ENCODE results near the gene VIT. TPM values are rescaled to one million over a fixed set of nuclear protein-coding genes. Genes with fewer than 3 reads are reported as not detected.

VIT gene, protein sequence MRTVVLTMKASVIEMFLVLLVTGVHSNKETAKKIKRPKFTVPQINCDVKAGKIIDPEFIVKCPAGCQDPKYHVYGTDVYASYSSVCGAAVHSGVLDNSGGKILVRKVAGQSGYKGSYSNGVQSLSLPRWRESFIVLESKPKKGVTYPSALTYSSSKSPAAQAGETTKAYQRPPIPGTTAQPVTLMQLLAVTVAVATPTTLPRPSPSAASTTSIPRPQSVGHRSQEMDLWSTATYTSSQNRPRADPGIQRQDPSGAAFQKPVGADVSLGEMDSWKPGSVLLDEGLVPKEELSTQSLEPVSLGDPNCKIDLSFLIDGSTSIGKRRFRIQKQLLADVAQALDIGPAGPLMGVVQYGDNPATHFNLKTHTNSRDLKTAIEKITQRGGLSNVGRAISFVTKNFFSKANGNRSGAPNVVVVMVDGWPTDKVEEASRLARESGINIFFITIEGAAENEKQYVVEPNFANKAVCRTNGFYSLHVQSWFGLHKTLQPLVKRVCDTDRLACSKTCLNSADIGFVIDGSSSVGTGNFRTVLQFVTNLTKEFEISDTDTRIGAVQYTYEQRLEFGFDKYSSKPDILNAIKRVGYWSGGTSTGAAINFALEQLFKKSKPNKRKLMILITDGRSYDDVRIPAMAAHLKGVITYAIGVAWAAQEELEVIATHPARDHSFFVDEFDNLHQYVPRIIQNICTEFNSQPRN
- not detected in 2 replicates for total RNA-seq

DNA sequence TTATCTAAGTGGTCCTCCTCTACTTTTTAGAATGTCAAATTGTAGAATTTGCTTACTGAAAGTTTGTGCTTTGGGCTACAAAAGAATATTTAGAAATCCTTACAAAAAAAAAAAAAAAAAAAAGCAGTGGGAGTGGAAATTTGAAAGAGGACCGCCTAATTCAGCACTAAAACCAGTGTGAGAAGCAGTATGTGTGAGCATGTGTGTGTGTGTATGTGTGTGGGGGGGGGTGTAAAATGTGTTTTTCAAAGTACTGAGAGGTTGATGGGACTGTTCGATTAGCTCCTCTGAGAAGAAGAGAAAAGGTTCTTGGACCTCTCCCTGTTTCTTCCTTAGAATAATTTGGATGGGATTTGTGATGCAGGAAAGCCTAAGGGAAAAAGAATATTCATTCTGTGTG, at the start of gene VIT:
TSS of gene VIT (plus strand) at position 175 of the 400 bp plus-strand sequence. CDS start 19,664 bp downstream, outside the sequence.
- H3K27ac Mint-ChIP-seq = no peak within 1 kb of the TSS
- peaks cover 5% of the 10 kb centered on the region for H3K27me3 Mint-ChIP-seq
- intact Hi-C loops (cut with micrococcal nuclease) = no loop called here
- H3K36me3 Mint-ChIP-seq (ENCODE audit: low read depth) = no peaks in the 10 kb centered on the region
- no peaks in the 10 kb centered on the region for H3K9me3 Mint-ChIP-seq
- H3K4me1 Mint-ChIP-seq = no peaks in the 10 kb centered on the region
- H3K4me3 Mint-ChIP-seq = no peak within 1 kb of the TSS
- no peak for DNase-seq

DNA sequence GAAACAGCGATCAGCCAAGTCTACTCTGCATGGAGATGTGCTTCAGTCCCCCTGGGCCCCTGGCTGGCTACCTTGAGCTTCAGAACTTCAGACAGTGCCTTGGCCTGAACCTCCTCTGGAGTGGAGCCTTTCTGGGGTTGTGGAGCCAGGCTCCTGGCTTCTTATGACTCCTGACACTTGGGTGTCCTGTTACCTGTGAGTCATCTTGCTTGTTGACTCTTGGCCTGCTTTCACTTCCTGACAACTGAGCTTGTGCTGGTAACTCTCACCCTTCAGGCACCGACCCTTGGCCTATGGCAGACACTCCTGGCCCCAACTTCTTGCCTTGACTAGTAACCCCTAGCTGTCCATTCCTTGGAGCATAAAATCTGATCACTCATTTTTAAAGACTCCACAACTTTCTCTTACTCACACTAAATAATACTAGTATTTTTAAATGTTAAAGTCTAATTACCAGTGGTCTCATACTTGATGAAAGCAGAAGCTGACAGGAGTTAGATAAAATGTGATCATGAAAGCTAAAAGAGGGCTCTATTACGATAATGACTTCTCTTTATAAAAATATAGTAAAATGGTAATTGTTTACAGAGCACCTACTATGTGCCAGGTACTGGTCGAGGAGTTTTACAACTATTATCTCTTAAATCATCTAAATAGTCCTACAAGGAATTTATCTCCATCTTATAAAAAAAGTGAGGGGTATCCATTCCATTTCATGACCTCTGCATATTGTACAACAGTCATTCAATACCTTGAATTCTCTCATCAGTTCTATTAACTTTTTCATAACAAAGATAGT, 46.3 kb upstream of the VIT start:
- no peak overlapping the region for H3K27ac Mint-ChIP-seq
- no peak overlapping the region for H3K4me3 Mint-ChIP-seq
- intact Hi-C loops (cut with micrococcal nuclease) = no loop called here
- H3K27me3 Mint-ChIP-seq = peaks cover 6% of the 10 kb centered on the region
- no peak for DNase-seq
- H3K36me3 Mint-ChIP-seq (ENCODE audit: low read depth) = no peaks in the 10 kb centered on the region
- H3K4me1 Mint-ChIP-seq = peaks cover 4% of the 10 kb centered on the region
- no peaks in the 10 kb centered on the region for H3K9me3 Mint-ChIP-seq

DNA sequence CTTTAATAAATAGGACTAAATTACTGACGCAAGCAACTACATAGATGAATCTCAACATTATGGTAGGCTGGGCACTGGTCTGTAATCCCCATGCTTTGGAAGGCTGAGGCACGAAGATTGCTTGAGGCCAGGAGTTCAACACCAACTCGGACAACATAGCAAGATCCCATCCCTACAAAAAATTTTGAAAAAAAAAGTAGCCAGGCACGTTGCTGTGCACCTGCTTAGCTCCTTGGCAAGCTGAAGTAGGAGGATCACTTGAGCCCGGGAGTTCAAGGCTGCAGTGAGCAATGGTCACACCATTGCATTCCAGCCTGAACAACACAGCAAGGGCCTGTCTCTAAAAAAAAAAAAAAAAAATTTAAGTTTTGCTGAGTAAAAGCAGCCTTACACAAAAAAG, 43.4 kb upstream of the VIT start:
- Mint-ChIP-seq H3K4me1 (peaks cover 4% of the 10 kb centered on the region), H3K9me3 (no peaks in the 10 kb centered on the region), H3K4me3 (no peak overlapping the region), H3K27me3 (peaks cover 9% of the 10 kb centered on the region), H3K36me3 (ENCODE audit: low read depth) (no peaks in the 10 kb centered on the region), H3K27ac (no peak overlapping the region)
- DNase-seq = no peak
- intact Hi-C loops (cut with micrococcal nuclease) = no loop called here

DNA sequence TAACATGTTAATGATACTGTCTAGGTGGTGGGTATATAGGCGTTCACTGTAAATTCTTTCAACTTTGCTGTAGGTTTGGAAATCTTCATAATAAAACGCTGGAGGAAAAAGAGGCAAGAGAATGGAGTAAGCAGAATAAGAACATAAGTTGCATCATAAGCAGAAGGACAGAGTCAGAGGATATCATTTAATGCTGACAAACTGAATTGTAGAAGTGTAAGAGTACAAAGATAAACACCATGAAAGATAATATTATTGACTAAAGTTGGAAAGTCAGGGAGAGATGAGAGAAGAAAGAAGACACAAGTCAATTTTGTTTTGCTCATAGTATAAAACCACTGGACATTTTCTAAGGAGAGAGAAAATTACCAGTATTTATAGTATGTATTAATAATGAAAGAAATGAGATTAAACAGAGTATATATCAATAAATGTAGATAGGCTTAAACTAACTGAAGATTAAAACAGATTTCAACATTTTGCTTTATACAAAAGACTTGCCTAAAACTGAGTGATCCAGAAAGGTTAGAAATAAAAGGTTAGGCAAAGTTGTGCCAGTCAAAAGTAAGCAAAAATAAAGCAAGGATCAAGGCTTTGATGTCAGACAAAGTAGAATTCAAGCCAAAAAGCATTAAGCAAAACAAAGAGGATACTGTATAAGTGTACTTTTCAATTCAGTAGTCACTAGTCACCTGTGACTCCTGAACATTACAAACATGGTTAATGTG, 42.4 kb upstream of the VIT start:
- Mint-ChIP-seq H3K4me1 (peaks cover 4% of the 10 kb centered on the region), H3K36me3 (ENCODE audit: low read depth) (no peaks in the 10 kb centered on the region), H3K9me3 (no peaks in the 10 kb centered on the region), H3K4me3 (no peak overlapping the region), H3K27ac (no peak overlapping the region), H3K27me3 (peaks cover 12% of the 10 kb centered on the region)
- intact Hi-C loops (cut with micrococcal nuclease) = no loop called here
- no peak for DNase-seq

DNA sequence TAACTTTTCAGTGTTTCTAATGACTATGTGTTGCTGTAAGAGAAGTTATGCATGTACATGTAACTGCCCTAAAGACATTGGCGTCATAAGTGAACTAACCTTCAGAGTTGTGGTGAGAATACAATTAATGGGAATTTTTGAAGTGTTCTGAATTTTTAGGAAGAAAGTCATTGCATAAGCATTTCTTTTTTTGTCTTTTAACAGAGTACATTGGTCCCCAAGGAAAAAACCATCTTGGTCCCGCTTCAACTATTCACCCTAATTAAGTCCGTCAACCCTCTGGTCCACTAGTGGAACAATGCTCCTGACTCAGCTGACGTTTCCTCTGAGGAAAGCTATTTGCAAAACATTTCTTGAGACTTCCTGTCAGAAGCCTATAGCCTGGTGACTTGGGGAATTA, 41.1 kb upstream of the VIT start:
- H3K27me3 Mint-ChIP-seq = peaks cover 12% of the 10 kb centered on the region
- no peaks in the 10 kb centered on the region for H3K4me1 Mint-ChIP-seq
- H3K4me3 Mint-ChIP-seq = no peak overlapping the region
- intact Hi-C loops (cut with micrococcal nuclease) = no loop called here
- no peak for DNase-seq
- no peaks in the 10 kb centered on the region for H3K9me3 Mint-ChIP-seq
- no peak overlapping the region for H3K27ac Mint-ChIP-seq
- H3K36me3 Mint-ChIP-seq (ENCODE audit: low read depth) = no peaks in the 10 kb centered on the region

DNA sequence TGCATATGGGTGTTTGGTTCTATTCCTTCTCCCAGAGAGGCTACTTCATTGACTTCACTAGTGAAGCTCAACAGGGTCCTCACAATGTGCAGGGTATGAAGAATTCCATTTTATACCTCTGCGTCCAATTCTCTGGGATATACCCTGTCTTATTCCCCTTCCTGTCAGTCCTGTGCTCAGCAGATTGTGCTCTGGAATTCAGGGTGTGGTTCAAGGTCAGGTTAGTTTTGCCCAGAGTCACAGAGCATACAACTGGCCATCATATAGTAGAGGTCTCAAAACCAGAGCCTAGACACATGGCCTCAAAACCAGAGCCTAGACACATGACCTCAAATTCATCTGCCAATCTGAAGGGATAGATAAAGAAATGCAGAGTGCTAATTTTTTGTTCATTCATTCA, 38.8 kb upstream of the VIT start:
- H3K4me3 Mint-ChIP-seq = no peak overlapping the region
- no peak for DNase-seq
- H3K4me1 Mint-ChIP-seq = no peaks in the 10 kb centered on the region
- no peaks in the 10 kb centered on the region for H3K36me3 Mint-ChIP-seq (ENCODE audit: low read depth)
- no peaks in the 10 kb centered on the region for H3K9me3 Mint-ChIP-seq
- H3K27ac Mint-ChIP-seq = no peak overlapping the region
- H3K27me3 Mint-ChIP-seq = peaks cover 9% of the 10 kb centered on the region
- intact Hi-C loops (cut with micrococcal nuclease) = no loop called here

DNA sequence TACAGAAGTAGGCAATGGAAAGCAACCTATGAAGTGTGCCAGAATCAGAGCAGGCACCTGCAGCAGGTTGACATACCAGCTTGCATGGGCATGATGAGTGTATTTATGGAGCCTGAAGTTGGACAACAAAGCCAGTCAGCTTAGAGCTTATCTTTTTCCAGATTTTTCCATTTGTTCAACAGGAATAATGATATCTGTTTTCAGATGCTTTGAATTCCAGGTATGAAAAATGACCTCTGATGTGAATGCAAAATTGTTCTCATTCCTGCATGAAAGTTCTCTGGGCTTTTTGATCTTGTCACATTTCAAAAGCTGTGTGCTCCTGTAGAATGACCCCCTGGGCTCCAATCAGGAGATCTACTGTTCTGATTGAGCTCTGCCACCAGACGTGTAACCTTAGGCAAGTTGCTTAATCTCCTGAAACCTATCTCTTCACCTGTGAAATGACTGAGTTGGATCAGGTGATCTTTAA, 38.2 kb upstream of the VIT start:
- no peak overlapping the region for H3K4me3 Mint-ChIP-seq
- DNase-seq = no peak
- H3K27me3 Mint-ChIP-seq = peaks cover 9% of the 10 kb centered on the region
- no peaks in the 10 kb centered on the region for H3K36me3 Mint-ChIP-seq (ENCODE audit: low read depth)
- no peaks in the 10 kb centered on the region for H3K4me1 Mint-ChIP-seq
- H3K9me3 Mint-ChIP-seq = no peaks in the 10 kb centered on the region
- no peak overlapping the region for H3K27ac Mint-ChIP-seq
- intact Hi-C loops (cut with micrococcal nuclease) = no loop called here

DNA sequence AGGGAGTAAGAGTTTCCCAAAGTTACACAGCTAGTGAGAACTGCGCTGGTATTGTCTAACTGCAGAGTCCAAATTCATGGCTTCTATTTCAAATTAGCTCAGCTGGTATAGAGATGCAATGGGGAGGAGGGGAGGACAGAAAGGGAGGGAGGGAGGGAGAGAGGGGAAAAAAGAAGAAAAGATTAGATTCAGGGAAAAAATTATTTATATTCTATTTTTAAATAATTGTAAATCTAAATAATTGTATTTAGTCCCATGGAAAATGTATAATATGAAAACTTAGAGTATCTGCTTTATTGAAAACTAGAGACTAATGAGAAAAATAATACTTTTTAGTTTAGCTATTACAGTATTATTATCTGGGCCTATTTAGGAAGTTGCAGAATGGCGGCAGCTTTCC, 37.3 kb upstream of the VIT start:
- H3K9me3 Mint-ChIP-seq = no peaks in the 10 kb centered on the region
- no peak overlapping the region for H3K27ac Mint-ChIP-seq
- intact Hi-C loops (cut with micrococcal nuclease) = no loop called here
- no peaks in the 10 kb centered on the region for H3K36me3 Mint-ChIP-seq (ENCODE audit: low read depth)
- H3K4me1 Mint-ChIP-seq = no peaks in the 10 kb centered on the region
- DNase-seq = no peak
- peaks cover 6% of the 10 kb centered on the region for H3K27me3 Mint-ChIP-seq
- no peak overlapping the region for H3K4me3 Mint-ChIP-seq

DNA sequence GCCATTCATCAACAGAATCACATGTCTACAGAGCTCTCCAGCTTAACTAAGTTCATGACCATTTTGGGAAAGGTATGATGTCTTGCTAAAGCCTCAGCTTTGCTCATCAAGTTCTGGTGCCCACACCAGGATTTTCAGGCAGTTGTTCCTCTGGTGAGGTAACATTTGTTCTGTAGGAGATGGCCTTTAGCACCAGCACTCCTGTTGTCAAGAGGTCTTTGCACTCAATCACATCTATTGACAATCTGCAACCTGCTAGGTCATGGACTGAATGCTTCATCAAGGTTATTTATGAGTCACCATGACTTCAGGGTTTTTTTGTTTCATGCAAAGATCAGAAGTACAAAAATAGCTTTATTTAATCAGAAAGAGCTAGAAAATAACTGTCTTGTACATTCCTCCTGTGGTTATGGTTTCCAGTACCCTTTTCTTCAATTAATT, 36.6 kb upstream of the VIT start:
- Mint-ChIP-seq H3K27me3 (peaks cover 6% of the 10 kb centered on the region), H3K27ac (no peak overlapping the region), H3K36me3 (ENCODE audit: low read depth) (no peaks in the 10 kb centered on the region), H3K4me1 (no peaks in the 10 kb centered on the region), H3K9me3 (no peaks in the 10 kb centered on the region), H3K4me3 (no peak overlapping the region)
- no peak for DNase-seq
- intact Hi-C loops (cut with micrococcal nuclease) = loop anchor here (5.0 to 10.0 kb wide), 3 partner anchors 125 to 683 kb away; no protein-coding TSS in a partner anchor

DNA sequence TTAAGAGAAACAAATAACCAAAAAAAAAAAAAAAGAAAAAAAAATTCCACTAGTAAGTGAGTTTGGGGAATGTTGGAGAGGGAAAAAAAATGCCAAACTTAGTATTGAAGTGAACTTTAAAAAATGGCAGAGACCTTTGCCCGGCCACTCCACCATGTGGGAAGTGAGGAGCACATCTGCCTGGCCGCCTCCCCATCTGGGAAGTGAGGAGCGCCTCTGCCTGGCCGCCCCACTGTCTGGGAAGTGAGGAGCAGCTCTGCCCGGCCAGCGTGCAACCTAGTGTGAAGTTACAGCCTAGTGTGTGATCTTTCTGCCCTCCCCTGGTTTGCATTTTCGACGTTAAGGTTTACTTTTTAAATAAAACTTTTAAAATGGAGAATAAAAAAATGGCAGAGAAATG, 33.9 kb upstream of the VIT start:
- no peak overlapping the region for H3K27ac Mint-ChIP-seq
- intact Hi-C loops (cut with micrococcal nuclease) = loop anchor here (5.0 to 10.0 kb wide), 3 partner anchors 128 to 685 kb away; no protein-coding TSS in a partner anchor
- peaks cover 8% of the 10 kb centered on the region for H3K27me3 Mint-ChIP-seq
- no peaks in the 10 kb centered on the region for H3K9me3 Mint-ChIP-seq
- no peaks in the 10 kb centered on the region for H3K4me1 Mint-ChIP-seq
- no peaks in the 10 kb centered on the region for H3K36me3 Mint-ChIP-seq (ENCODE audit: low read depth)
- no peak for DNase-seq
- H3K4me3 Mint-ChIP-seq = no peak overlapping the region

DNA sequence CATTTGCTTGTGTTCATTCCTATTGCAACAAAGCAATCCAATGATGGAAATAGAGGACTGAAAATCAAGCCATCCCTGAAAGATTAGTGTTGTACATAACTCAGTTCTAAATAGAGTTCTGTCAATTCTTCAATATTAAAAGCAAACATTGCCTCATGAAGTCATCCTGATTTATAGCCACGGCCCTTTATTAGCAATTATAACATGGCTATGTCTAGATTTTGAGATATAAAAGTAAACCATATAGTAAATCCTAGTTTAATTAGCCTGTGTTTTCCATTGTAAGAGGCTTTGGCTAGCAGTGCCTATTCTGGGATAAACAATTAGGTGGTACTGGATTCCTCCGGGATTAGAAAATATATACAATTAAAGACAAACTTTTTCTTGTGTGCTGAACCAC, 33.2 kb upstream of the VIT start:
- Mint-ChIP-seq H3K27me3 (peaks cover 9% of the 10 kb centered on the region), H3K4me3 (no peak overlapping the region), H3K4me1 (no peaks in the 10 kb centered on the region), H3K36me3 (ENCODE audit: low read depth) (no peaks in the 10 kb centered on the region), H3K9me3 (no peaks in the 10 kb centered on the region), H3K27ac (no peak overlapping the region)
- intact Hi-C loops (cut with micrococcal nuclease) = loop anchor here (5.0 to 10.0 kb wide), 3 partner anchors 128 to 686 kb away; no protein-coding TSS in a partner anchor
- DNase-seq = no peak

DNA sequence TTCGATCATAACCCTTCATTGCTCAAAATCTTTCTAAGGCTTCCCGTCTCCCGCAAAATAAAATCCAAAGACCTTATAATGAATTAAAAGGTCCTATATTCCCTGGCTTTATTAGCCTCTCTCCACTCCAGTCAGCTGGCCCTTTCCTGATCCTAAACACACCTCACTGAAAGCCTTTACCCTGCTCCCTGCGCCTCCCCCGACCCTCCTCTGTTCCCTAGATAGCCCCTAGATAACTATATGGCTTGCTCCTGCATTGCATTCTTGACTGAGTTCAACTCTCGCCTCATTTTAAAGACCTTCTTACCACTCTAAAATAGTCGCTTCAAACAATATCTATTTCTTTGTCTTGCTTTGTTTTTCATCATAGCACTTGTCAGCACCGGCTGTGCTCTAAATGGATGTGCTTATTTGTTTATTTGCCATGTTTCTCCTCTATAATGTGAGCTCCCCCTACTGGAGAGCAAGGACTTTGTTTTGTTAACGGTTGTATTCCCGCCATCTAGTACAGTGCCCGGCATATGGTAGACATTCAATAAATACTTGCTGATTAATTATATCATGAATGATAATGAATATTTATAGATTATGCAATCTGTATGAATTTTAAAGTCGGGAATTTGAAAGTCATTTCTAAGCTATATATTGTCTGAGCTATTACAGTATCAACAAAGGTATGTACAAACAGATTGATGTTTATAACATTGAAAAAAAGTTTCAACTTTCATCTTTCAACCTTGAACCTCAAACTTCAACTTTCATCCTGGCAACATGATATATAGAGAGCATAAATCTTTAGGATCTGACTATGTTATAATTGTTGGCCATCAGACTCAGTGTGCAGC, 32.4 kb upstream of the VIT start:
- peak; percentile 77 for DNase-seq

More for the DNA sequence above, 32.4 kb upstream of the VIT start:
- H3K4me3 Mint-ChIP-seq = no peak overlapping the region
- no peaks in the 10 kb centered on the region for H3K9me3 Mint-ChIP-seq
- no peaks in the 10 kb centered on the region for H3K36me3 Mint-ChIP-seq (ENCODE audit: low read depth)
- no peak overlapping the region for H3K27ac Mint-ChIP-seq
- peaks cover 7% of the 10 kb centered on the region for H3K27me3 Mint-ChIP-seq
- no peaks in the 10 kb centered on the region for H3K4me1 Mint-ChIP-seq
- intact Hi-C loops (cut with micrococcal nuclease) = loop anchor here (1.0 to 10.0 kb wide), 4 partner anchors 129 to 687 kb away; no protein-coding TSS in a partner anchor

All from activated CD4-positive, alpha-beta T cell treated with anti-CD3 and anti-CD28 coated beads, Interleukin-2, amount 10 ng/mL, durations not matched to agents 24 days and 14 days (primary cell).